GM19328 (cell line): ENCODE measurements around the gene WLS.

Source experiments
- ATAC-seq: cut with Tn5 transposase; IDR thresholded peaks from one replicate; pipeline ENCODE4 v1.9.1; 2021; ENCODE audit warnings: mild to moderate bottlenecking, moderate library complexity; ENCODE audit not compliant: unreplicated experiment

WLS gene

DNA sequence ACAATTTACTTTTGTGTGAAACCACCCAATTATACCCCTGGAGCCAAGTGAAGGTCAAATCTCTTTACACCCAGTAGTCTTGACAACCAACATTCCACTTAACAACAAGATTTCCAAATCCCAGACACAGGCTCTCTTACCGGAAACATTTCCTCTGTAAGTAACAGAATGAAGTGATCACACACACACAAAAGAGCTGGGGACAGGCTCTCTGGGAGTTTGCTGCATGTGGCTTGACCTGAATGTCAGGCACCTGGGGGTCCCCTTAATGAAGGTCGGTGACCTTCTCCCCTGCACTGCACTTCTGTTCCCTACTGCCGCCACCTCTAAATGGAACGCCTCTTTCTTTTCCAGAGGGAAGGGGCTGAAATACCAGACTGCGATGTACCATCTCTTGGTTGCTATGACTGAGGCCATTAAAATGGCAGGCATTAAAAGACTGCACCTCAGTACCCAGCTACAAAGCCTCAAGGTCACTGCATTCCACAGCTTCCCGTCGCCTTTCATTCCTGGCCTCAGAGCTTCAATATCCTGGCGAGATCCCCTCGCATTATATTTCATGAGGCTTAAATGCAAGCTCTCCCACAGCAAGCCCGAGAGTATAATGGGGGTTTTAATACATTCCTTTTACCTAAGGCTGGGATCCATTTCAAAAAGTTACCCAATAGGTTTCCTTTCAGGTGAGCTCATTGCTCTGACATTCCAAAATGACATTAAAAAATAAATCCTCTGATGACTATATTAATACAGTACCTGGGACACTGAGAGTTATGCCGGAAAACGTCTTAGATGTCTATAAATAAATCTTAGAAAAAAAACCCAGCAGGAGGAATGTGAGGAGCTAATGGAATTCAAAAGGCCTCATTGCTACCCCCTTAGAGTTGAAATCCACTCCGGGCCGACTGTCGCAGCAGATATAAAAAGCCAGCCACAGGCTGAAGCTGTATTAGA is 91.0 kb downstream of the WLS start:
- no peak for ATAC-seq

DNA sequence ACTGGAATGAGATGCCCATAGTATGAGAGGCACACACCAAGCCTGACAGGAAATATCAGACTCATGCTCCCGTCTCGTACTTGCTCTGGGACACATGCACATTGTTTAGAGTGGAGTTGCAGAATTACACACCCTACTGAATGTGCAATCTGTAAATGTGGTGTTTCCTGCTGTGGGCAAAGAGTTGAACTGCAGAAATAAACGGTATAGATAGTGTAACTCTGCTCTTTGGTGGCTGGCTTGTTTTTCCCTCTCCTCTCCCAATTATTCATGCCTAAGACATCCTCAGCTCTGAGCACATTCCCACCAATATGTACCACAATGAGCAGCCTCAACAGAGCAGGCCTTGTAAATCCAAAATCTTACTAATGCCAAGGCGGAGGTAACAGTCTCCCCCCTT is 91.8 kb downstream of the WLS start:
- no peak for ATAC-seq

DNA sequence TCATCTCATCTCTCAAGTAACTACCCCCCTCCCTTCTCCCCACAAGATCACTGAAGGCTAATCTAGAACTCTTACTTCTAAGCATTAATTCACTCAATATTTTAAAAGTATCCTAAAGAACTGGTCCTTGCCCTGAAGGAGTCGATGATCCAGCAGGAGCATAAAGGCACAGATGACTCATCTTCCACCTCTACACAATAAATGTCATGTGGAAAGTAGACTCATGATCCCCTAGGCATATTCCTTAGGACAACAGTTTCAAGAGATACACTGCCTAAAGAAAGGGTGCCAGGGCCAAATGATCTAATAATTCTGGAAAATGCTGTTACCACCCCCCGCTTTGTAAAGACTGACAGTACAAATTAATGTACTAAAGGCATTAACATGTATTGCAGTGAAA is 96.1 kb downstream of the WLS start:
- no peak for ATAC-seq

DNA sequence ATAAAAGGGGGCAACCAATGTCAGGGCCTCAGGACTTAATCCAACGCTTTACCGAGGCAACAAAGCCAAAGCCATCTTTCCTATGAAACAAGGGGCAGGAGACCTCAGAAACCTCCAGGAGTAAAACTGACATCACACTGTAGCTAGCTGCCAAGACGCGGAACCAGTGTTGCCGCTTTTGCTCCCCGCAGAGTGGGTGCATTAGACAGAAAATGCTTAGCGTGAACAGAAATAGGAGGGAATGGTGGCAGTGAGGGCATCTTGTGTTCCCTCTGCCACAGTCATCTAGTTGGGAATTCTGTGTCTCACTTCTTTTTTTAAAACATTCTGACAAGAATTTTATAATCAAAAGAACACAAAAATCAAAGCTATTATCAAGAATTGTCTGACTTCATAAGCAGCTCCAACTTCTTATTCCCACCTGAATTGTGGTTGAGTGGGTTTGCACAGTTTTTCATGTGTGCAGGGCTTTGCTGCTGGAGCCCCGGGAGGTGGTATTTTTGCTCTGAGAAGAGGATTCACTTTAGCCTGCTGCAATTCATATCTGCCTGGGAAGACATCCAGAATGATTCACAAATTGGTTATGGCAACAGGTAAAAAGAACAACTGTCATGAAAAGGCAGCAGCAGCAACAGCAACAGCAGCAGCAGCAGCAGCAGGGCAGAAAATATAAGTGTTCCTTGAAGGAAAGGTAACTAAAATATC is 99.7 kb downstream of the WLS start:
- no peak for ATAC-seq

DNA sequence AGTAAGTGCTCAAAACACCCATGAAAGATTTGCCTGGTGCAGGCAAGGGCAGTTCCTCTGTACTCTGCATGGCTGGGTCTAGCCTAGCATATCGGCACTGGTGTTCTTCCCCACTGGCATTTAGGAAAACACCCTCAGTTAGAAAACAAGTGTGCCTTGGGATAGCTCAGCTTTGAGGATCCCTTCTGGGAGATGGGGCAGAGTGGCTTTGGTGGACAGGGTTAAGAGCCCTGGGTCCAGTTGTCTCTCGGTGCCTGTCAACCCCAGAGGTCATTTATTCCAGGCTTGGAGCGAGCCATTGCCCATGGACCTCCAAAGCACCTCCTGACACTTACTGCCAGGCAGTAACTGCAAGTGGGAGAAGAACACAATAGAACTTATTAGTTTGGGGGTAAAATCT is 101.1 kb downstream of the WLS start:
- ATAC-seq = no peak

DNA sequence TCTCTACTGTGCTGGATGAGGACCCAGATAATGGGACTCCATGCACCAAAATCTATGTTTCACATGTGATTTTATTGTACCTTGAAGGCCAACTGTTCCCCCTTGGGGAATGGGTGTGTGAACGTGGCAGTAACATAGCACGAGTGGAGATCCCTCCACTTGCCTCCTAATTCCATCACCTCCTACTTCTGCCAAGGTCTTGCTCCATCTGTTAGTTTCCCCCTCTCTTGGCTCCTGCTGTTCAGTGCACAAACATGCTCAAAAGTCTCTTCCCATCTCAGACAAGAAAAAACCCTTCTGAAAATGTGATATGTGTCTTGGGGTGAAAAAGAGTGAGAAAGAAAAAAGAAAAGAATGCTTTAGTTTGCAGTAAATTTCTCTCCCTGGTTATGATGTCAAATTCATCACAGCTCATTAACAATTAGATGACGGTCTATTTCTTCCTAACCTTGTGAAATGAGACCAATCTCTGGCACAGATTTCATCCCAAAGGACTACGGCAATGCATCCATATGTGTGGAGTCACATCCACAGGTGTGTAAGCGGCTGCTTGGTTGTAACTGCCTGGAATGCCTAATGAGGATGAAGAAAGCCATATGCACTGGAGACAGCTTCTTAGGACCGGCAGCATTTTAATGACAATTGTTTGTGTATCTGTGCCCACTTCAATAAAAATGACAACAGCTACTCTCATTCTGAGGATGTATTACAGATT is 102.6 kb downstream of the WLS start:
- ATAC-seq = no peak

DNA sequence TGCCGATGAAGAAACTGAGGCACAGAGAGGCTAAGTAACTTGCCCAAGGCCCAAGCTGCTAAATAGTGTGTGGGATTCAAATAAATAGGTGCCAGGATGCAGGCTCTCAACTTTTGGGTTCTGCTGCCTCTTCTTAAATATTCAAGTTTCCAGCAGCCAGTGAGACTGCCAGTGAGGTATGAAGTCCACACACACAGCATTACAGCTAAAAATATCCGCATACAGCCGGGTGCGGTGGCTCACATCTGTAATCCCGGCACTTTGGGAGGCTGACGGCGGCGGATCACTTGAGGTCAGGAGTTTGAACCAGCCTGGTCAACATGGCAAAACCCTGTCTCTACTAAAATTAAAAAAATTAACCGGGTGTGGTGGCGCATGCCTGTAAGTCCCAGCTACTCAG is 103.5 kb downstream of the WLS start:
- no peak for ATAC-seq

DNA sequence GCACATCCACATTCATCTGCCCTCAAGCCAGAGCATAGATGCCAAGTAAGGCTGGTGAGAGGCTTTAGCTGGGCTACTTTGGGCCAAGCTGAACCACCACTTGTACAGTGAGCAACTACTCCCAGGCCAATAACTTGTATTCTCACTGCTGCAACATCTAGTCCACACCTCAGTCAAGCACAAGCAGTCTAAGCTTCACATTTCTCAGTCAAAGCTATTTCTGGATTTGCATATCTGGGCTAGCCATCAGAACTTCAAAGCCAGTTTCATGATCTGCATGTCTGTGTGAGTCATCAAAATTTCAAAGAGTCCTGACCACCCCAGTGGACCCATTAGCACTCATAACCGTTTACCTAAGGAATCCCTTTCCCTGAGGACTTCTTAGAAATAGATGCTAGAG is 104.2 kb downstream of the WLS start:
- ATAC-seq = no peak

DNA sequence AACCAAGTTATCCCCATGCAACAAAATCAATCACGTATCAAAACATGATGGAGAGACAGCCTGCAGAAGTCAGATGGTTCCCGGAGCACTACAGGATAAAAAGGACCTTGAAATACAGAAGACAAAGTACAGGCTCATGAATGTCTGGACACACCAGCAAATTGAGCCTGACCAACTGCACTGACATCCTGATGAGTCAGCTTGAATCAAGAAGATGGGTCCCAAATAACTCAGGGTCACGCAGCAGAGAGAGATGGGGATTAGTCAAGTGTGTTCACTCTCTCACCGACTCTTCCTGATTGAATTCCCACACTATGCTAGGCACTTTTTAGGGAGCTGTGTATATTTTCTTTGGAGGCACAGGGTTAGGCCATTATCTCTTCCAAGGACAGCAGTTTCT is 110.8 kb downstream of the WLS start:
- ATAC-seq = no peak

DNA sequence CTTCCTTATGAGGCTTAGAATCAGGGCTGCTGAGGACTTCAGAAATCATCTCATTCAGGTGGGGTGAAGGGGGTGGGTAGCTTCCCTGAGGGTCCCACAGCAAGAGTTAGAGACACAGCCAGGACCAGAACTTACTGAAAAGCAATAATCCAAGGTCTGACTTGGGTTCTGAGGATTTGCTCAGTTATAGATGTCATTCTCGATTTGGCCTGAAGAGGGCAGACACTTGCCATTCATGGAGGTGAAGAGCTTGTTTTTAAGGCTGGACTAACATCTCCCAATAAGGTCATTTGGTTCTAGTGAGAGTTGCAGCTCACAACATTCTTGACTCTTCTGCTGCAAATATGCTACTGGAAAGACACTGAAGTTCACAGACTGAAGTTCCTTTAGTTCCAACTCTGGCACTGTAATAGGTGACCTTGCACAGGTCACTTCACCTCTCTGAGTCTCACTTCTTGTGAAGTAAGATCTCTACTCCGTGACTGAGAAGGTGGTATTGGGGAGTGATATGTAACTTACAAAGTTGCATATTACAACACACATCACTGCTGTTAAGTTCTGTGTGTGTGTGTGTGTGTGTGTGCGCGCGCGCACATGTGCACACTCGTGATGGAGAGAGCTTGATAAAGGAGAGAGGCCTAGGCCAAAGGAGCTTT is 112.1 kb downstream of the WLS start:
- ATAC-seq = peak; percentile 80

DNA sequence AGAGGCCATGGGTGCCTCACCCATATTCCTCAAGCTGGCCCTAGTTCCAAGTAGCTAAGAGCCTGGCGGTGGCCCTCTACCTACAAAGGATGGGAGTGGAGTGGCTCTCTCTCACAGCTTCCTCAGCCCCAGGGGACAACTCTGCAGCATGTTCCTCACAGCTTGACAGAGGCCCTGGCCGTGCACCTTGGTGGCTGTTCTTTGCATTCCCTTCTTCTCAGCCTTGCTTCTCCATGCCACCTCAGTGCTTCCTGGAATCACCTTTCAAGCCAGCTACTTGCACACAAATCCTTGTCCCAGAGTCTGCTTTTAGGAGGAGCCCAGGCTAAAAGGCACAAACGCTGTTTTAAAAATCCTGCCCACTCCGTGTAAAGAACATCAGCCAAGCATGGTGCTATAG is 112.9 kb downstream of the WLS start:
- no peak for ATAC-seq

DNA sequence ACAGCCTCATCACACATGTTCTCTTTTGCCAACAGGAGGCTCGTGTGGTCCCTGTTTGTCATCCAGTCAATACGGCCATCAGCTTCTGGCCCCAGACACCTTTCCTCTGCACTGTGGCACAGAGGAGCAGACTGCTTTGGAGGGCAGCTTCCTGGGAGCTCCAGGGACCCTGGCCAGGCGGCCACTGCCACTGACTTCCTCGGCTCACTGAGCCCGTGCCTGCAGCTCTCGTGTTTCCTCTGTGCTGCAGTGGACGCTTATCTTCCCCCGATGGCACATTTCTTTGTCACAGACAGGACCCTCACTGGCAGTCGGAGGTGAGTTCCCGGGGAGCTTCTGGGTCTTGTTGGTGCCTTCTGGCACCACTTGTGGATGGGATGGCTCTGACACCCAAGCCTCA is 114.9 kb downstream of the WLS start:
- no peak for ATAC-seq

DNA sequence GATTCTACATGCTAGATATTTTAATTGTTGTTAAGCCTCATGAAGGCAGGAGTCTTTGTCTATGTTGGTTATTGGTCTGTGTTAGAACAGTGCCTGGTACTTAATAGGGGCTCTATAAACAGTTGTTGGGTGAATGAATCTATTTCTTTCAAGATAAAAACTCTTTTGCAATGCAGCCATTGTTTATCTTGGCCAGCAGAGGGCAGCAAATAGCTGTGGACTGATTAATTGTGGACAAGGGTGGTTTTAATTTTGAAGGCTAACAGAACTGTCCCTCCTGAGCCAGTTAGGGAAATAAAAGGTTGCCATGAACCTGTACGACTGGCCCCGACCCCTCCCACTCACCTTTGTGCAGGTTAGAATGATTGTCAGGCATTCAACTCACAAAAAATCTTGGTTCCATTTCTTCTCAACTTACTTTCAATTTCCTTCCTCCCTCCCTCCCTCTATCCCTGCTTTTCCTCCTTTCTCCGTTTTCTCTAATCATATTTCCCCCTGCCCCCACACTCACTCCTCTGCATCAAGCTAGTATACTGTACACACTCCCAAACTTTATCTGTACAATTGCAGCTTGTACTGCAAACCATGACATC is 115.6 kb downstream of the WLS start:
- no peak for ATAC-seq

DNA sequence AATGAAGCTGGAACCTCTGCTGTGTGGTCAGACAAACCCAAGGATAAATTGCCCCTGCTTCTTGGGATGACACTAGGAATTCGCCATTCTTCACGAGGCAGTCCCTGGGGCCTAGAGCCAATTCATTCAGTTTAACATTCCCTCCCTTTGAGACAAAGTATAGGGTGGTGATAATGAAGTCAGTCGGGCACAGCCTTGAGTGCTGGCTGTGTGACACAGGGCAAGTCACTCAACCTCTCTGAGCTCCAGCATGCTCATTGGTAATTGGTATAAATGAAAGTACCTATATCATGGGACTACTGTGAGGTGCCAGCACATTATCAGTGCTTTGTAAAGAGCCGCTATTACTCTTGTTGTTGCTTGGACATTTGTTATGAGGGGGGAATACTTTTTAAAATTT is 117.0 kb downstream of the WLS start:
- no peak for ATAC-seq

DNA sequence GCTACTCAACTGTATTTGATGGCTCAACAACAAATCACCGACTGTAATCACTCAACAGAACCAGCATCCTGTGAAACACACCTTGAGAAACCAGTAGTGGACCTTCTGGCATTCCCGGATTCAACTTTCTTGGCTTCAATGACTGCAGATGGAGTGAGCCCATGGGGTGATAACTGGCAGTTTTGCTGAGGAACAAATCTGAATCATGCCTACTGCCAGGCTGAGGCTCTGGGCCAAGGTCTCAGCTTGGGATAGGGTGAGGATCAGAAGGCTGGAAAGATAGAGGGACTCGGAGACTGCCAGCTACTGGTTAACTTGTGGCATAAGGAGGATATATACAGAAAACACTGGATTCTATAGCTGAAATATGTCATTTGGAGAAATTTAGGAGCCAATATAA is 118.4 kb downstream of the WLS start:
- ATAC-seq = no peak

DNA sequence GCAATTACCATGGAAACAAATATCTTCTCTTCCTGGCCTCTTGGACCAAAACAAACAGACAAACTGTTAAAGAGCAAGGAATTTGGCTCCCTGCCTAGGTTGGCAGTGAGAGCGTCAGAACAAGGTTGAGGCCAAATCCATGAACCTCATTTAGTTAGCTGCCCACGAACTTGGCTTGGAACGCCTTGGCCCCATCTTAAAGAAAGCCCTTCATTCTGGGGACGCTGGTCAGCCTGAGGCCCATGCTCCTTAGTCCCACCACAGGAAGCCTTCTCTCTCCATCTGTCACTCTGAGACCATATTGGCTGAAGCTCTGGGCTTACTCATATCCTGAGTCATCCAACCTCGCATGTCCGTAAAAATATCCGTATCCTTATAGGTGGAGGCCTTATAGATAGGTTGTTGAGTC is 119.5 kb downstream of the WLS start:
- no peak for ATAC-seq

DNA sequence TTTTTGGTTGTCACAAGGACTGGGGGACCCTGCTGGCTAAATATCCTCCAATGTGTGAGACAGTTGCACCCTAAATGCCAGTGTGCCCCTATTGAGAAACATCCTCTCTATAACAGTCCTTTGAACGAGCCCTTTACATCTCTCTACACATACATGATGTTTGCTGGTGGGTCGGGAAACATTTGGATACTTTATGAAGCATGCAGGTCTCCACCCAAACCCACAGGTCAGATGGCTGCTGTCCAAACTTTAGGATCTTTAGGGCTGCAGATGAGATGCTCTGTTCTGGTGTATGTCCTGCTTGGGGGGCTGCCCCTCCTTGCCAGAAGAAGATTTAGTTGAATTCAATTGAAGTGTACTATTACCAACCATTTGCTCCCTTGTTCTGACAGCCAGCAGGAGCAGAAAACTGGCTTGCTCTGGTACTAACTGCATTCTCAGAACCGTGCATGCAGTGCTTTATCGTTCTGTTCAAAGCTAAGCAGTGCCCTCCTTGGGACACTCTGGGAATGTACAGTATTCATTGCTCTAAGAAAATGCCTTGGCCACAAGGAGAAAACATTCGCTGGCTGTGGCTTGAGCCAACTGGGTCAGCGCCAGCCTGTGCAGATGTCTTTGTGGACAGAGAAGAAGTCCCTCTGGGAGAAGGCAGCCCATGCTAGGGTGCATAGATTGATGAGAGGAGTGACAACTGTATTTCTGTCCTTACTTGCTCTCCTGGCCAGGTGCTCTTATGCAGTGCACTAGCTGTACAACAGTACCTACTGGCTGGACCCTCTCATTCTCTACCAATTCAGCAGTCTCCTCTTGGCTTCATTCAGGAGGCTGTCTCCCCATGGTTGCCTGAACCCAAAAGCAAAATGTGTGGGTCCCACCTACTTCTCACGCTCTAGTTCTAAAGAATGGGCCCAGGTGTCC is 120.5 kb downstream of the WLS start:
- no peak for ATAC-seq

DNA sequence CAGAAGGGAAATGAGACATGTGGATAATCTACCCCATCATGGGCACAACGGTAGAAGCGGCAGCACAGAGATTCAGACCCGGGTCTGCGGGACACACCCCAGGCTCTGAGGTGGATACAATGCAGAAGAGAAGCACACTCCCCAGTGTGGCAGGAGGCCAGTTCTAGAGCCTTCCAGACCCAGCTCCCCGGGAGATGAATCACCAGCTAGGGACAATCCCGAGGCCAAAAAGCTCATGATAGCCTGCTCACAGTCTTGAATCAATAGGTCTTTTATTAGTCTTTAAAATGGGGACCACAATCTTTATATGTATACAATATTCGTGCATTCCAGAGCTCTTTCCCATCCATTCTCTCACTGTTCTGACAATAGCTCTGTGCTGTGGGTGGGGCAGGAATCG is 124.6 kb downstream of the WLS start:
- no peak for ATAC-seq

DNA sequence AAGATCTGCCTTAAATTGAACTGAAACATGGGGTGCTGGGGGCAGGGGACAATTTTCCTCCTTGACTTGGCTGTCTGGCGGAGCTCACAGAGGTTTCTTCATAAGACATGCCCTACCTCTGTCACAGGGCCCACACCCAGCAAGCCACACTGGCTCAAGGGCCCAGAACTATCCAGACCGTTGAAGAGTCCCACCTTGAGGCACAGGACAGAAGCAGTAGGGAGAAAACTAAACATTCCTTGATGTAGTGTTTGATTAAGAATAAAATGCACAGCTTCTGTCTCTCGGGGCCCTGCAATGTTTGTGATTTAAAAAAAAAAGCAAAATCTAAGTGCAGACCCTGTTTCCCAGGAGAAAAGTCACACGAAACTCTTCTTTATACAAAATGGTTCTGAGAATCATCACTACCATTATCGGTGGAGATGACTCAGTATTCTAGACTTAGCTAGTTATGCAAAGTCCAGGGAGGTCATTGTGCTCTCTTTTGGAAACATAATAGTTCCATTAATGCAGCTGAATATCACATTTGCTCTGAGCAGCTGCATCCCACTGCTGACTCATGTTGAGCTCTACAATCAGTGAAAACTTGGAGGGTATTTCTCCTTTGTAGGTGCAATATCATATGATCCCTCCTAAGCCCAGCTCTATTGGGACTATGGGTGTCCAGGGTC is 128.3 kb downstream of the WLS start:
- ATAC-seq = no peak
